GM12891 (cell line): ENCODE measurements around the gene SLC44A5.
"Not testable (repeated sequence)": the region's sequence is repeated elsewhere in the genome, so short reads cannot be mapped to it uniquely, and the experiment has no call there.

Experiments used
- DNase-seq: peaks from one replicate; pipeline ENCODE4 v3.0.0; 2011; ENCODE audit warnings: low spot score; ENCODE audit not compliant: insufficient read length
- FAIRE-seq: peaks from 2 replicates; lab custom pipeline; 2011; peaks lifted over from hg19 to GRCh38; lab: Jason Lieb, UNC
- PAX5 ChIP-seq: IDR thresholded peaks from 2 replicates; pipeline ENCODE4 v1.6.1; 2011; ENCODE audit warnings: low read length, moderate library complexity, mild to moderate bottlenecking; ENCODE audit not compliant: insufficient read depth, severe bottlenecking
- POLR2A ChIP-seq: IDR thresholded peaks from 2 replicates; pipeline ENCODE4 v1.6.1; 2011; ENCODE audit warnings: low read depth, low read length, control low read depth
- POLR2AphosphoS5 ChIP-seq: IDR thresholded peaks from 2 replicates; pipeline ENCODE4 v1.6.1; 2011; ENCODE audit warnings: low read depth, low read length, control low read depth
- POU2F2 ChIP-seq: IDR thresholded peaks from 2 replicates; pipeline ENCODE4 v1.6.1; 2011; ENCODE audit warnings: low read depth, mild to moderate bottlenecking, control low read depth, low read length, moderate library complexity
- SPI1 ChIP-seq: IDR thresholded peaks from 2 replicates; pipeline ENCODE4 v1.6.1; 2011; ENCODE audit warnings: low read depth, low read length, control low read depth
- TAF1 ChIP-seq: IDR thresholded peaks from 2 replicates; pipeline ENCODE4 v1.6.1; 2011; ENCODE audit warnings: low read depth, low read length, control low read depth

SLC44A5 gene

GRCh38 chr1:75501577-75502295 lies 109.2 kb downstream of the SLC44A5 start:
- DNase-seq (no peak), FAIRE-seq (no peak)
- TF ChIP-seq PAX5 (no peak), TAF1 (no peak), POLR2A (no peak), POLR2AphosphoS5 (no peak), SPI1 (no peak), POU2F2 (no peak)

- no peak for TF ChIP-seq POLR2AphosphoS5
- TF ChIP-seq POU2F2 = no peak
- TF ChIP-seq POLR2A = no peak
- TF ChIP-seq PAX5 = no peak
- no peak for TF ChIP-seq TAF1
- TF ChIP-seq SPI1 = no peak
- FAIRE-seq = no peak
- DNase-seq = no peak
These were observed 118.9 kb downstream of the SLC44A5 start for GRCh38 chr1:75492011-75492410.

- TF ChIP-seq TAF1 (no peak), POLR2AphosphoS5 (no peak), PAX5 (no peak), SPI1 (no peak)
- FAIRE-seq = no peak
- no peak for DNase-seq
These were observed 123.5 kb downstream of the SLC44A5 start for GRCh38 chr1:75487399-75487798.

- FAIRE-seq (no peak), DNase-seq (no peak)
- TF ChIP-seq SPI1 (no peak), POLR2AphosphoS5 (no peak), POU2F2 (no peak), POLR2A (no peak), PAX5 (no peak), TAF1 (no peak)
These were observed 126.1 kb downstream of the SLC44A5 start for GRCh38 chr1:75484789-75485188.

GRCh38 chr1:75482951-75483350 lies 128.0 kb downstream of the SLC44A5 start:
- TF ChIP-seq POU2F2 (no peak), POLR2A (no peak), PAX5 (no peak), SPI1 (no peak), POLR2AphosphoS5 (no peak), TAF1 (no peak)
- FAIRE-seq = no peak
- no peak for DNase-seq

GRCh38 chr1:75476486-75476885 lies 134.4 kb downstream of the SLC44A5 start:
- not testable (repeated sequence) for FAIRE-seq, DNase-seq

GRCh38 chr1:75475696-75476095 lies 135.2 kb downstream of the SLC44A5 start:
- TF ChIP-seq POLR2AphosphoS5 (no peak), POLR2A (no peak), SPI1 (no peak), PAX5 (no peak), TAF1 (no peak), POU2F2 (no peak)
- DNase-seq (no peak), FAIRE-seq (no peak)

GRCh38 chr1:75472971-75473603 lies 137.8 kb downstream of the SLC44A5 start:
- FAIRE-seq = no peak
- no peak for DNase-seq
- TF ChIP-seq POU2F2 = no peak
- no peak for TF ChIP-seq TAF1
- TF ChIP-seq POLR2AphosphoS5 = no peak

GRCh38 chr1:75472089-75472970 lies 138.6 kb downstream of the SLC44A5 start:
- FAIRE-seq (no peak), DNase-seq (no peak)
- no peak for TF ChIP-seq POLR2AphosphoS5
- no peak for TF ChIP-seq TAF1
- TF ChIP-seq PAX5 = no peak
- no peak for TF ChIP-seq POU2F2
- no peak for TF ChIP-seq SPI1
- TF ChIP-seq POLR2A = no peak
